ENCODE results near the gene GPR17. TPM values are rescaled to one million over a fixed set of nuclear protein-coding genes. Genes with fewer than 3 reads are reported as not detected.

The GPR17 gene
- total RNA-seq, 1 experiment from 2014 or later, result 1.0 TPM

GRCh38 chr2:127697482-127698180 is 51.7 kb downstream of the GPR17 start:
- Histone ChIP-seq H2AFZ (ENCODE audit: low read length) (no peak overlapping the region), H3K4me3 (ENCODE audit: low read length) (no peak overlapping the region), H3K9me3 (ENCODE audit: low read length) (no peaks in the 10 kb centered on the region), H3K4me1 (ENCODE audit: insufficient read depth, low read length) (peaks cover 26% of the 10 kb centered on the region), H3K27ac (ENCODE audit: low read length) (no peak overlapping the region), H3K36me3 (ENCODE audit: low read depth, low read length) (no peaks in the 10 kb centered on the region), H3K9ac (ENCODE audit: low read length) (no peak overlapping the region), H3K27me3 (ENCODE audit: low read length) (no peaks in the 10 kb centered on the region), H3K4me2 (ENCODE audit: low read length) (no peak overlapping the region), H3K79me2 (ENCODE audit: low read length) (peaks cover 7% of the 10 kb centered on the region), H3F3A (ENCODE audit: low read length, unreplicated experiment) (no peaks in the 10 kb centered on the region), H4K20me1 (ENCODE audit: low read length) (peaks cover 4% of the 10 kb centered on the region; the same call in 1 of the 2 replicates), H3K9me2 (replicated peaks; ENCODE audit: low read length) (no peaks in the 10 kb centered on the region)
- ATAC-seq, result no peak
- intact Hi-C loops (cut with micrococcal nuclease), result no loop called here
- CTCF ChIA-PET, result no interaction called here
- POLR2A ChIA-PET (ENCODE audit: unreplicated experiment), result no interaction called here
- DNase-seq, result no peak
- no peak for TF ChIP-seq CTCF (conservative IDR thresholded peaks at IDR 0.05; ENCODE audit: low read depth, low read length)
- no peak for TF ChIP-seq EZH2phosphoT487 (IDR thresholded peaks at IDR 0.05; ENCODE audit: borderline replicate concordance, low read length)
- TF ChIP-seq EZH2 (IDR thresholded peaks at IDR 0.05; ENCODE audit: low read length, unreplicated experiment), result no peak
- BruUV-seq (replicated peaks), result no TSS peak

- no TSS peak for BruUV-seq (replicated peaks)
- POLR2A ChIA-PET (ENCODE audit: unreplicated experiment), result no interaction called here
- H3K4me3 ChIP-seq (ENCODE audit: low read length), result no peak overlapping the region
- ATAC-seq (no peak), DNase-seq (no peak)
- intact Hi-C loops (cut with micrococcal nuclease), result no loop called here
- H3K9ac ChIP-seq (ENCODE audit: low read length), result no peak overlapping the region
- no peak overlapping the region for H3K4me2 ChIP-seq (ENCODE audit: low read length)
- CTCF ChIA-PET, result no interaction called here
- H3K9me3 ChIP-seq (ENCODE audit: low read length), result no peaks in the 10 kb centered on the region
- H3K4me1 ChIP-seq (ENCODE audit: insufficient read depth, low read length), result peaks cover 35% of the 10 kb centered on the region
- H3K79me2 ChIP-seq (ENCODE audit: low read length), result peaks cover 18% of the 10 kb centered on the region
- no peak overlapping the region for H2AFZ ChIP-seq (ENCODE audit: low read length)
- H3K36me3 ChIP-seq (ENCODE audit: low read depth, low read length), result no peaks in the 10 kb centered on the region; the same call in 1 of the 2 replicates
- peaks cover 11% of the 10 kb centered on the region; the same call in 1 of the 2 replicates for H4K20me1 ChIP-seq (ENCODE audit: low read length)
- no peak overlapping the region for H3K27ac ChIP-seq (ENCODE audit: low read length)
- H3K9me2 ChIP-seq (replicated peaks; ENCODE audit: low read length), result no peaks in the 10 kb centered on the region
- no peaks in the 10 kb centered on the region for H3K27me3 ChIP-seq (ENCODE audit: low read length)
- no peaks in the 10 kb centered on the region for H3F3A ChIP-seq (ENCODE audit: low read length, unreplicated experiment)
- TF ChIP-seq CTCF (conservative IDR thresholded peaks at IDR 0.05; ENCODE audit: low read depth, low read length), result no peak
- TF ChIP-seq EZH2phosphoT487 (IDR thresholded peaks at IDR 0.05; ENCODE audit: borderline replicate concordance, low read length), result no peak
- no peak for TF ChIP-seq EZH2 (IDR thresholded peaks at IDR 0.05; ENCODE audit: low read length, unreplicated experiment)
These were observed 52.8 kb downstream of the GPR17 start for GRCh38 chr2:127698553-127699355.

All from PC-3 (cell line).